Stomach smooth muscle (tissue), 2 donors: Measurements from ENCODE around the gene CDC42EP4.

Experiments used
- H3K27ac ChIP-seq: one replicate; pipeline ENCODE4 v1.7.0; 2013; ENCODE audit warnings: mild to moderate bottlenecking, low read length, inconsistent platforms
- H3K27me3 ChIP-seq, 2 donors: one replicate each; pipeline ENCODE4 v1.7.0; 2013; ENCODE audit warnings: low read length in 2 of 2; ENCODE audit not compliant: insufficient read depth in 2 of 2, control insufficient read depth in 1 of 2
- H3K36me3 ChIP-seq, 2 donors: one replicate each; pipeline ENCODE4 v1.7.0; 2013; ENCODE audit warnings: low read length in 2 of 2; ENCODE audit not compliant: control insufficient read depth in 2 of 2, insufficient read depth in 2 of 2
- H3K4me1 ChIP-seq: one replicate; pipeline ENCODE4 v1.7.0; 2013; ENCODE audit warnings: low read length; ENCODE audit not compliant: control insufficient read depth, insufficient read depth
- H3K4me3 ChIP-seq, 2 donors: one replicate each; pipeline ENCODE4 v1.7.0; 2013; ENCODE audit warnings: low read length in 2 of 2
- H3K9ac ChIP-seq, 2 donors: one replicate each; pipeline ENCODE4 v1.7.0; 2013; ENCODE audit warnings: low read length in 2 of 2, mild to moderate bottlenecking in 1 of 2
- H3K9me3 ChIP-seq, 2 donors: one replicate each; pipeline ENCODE4 v1.7.0; 2013; ENCODE audit warnings: low read length in 2 of 2; ENCODE audit not compliant: control insufficient read depth in 2 of 2
- donor health status: healthy.
- donor health status: Pancreatic carcinoma.

The CDC42EP4 gene

DNA sequence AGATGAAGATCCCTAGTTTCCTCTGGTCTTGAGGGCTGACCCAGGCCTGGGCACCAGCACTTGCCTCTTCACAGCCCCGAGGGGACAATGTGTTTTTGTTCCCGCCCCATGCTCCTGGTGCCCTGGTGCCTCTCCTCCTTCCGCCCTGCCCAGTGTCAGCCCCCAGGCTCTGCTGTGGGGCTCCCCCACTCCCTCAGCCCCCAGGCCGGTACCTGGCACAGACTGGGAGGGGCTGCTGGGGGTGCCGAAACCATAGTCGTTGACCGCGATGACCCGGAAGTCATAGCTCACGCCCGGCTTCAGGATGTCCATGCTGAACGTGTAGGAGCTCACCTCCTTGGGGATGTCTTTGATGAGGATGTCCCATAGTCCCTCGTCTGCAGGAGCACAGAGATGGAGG is 40.5 kb upstream of the CDC42EP4 start:
- Histone ChIP-seq H3K4me1 (peaks cover 52% of the 10 kb centered on the region), H3K36me3 (no peaks in the 10 kb centered on the region), H3K27ac (no peak overlapping the region), H3K4me3 (no peak overlapping the region), H3K27me3 (no peaks in the 10 kb centered on the region), H3K9ac (no peak overlapping the region), H3K9me3 (no peaks in the 10 kb centered on the region)

GRCh38 chr17:73351764-73352163 is 40.0 kb upstream of the CDC42EP4 start:
- Histone ChIP-seq H3K9me3 (no peaks in the 10 kb centered on the region), H3K4me1 (peaks cover 52% of the 10 kb centered on the region), H3K27me3 (no peaks in the 10 kb centered on the region), H3K36me3 (no peaks in the 10 kb centered on the region), H3K4me3 (no peak overlapping the region), H3K27ac (no peak overlapping the region), H3K9ac (no peak overlapping the region)

DNA sequence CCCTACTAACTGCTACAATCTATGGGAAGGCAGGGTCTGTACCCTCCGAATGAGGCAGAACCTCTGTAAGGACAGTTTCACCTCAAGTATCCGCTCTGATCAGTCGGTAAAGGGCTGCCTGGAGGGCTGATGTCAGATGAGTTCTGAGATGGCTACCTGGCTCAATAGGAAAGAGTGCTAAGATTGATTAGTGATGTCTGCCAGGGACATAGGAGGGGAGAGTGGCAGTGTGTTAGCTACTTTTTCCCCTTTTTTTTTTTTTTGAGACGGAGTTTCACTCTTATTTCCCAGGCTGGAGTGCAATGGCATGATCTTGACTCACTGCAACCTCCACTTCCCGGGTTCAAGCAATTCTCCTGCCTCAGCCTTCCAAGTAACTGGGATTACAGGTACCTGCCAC is 39.1 kb upstream of the CDC42EP4 start:
- Histone ChIP-seq H3K9me3 (no peaks in the 10 kb centered on the region), H3K4me1 (peaks cover 48% of the 10 kb centered on the region), H3K36me3 (no peaks in the 10 kb centered on the region), H3K27ac (peak overlapping the region; percentile 95), H3K4me3 (no peak overlapping the region), H3K9ac (no peak overlapping the region), H3K27me3 (no peaks in the 10 kb centered on the region)

DNA sequence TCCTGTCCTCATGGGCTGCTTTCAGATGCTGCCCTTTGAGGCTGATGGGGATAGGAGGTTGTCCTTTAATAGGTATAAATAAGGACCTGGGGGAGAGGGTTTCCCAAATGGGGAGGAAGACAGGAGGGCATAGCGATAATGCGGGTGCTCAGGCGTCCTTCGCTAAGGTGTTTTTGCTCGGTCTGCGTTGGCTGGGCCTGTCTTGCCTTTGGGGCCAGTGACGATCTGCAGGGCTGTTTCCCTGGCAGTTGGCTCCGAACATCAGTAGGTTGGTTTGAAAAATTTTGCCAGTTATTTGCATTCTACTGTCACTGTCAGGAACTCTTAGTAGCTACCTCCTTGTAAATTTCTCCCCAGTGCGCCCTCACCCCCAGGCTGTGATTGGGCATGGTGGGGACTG is 37.8 kb upstream of the CDC42EP4 start:
- H3K4me1 ChIP-seq = peaks cover 42% of the 10 kb centered on the region
- H3K27me3 ChIP-seq = no peaks in the 10 kb centered on the region
- H3K36me3 ChIP-seq = no peaks in the 10 kb centered on the region
- no peaks in the 10 kb centered on the region for H3K9me3 ChIP-seq
- H3K27ac ChIP-seq = peak overlapping the region; percentile 95
- peak overlapping the region; percentile 57 to 71 for H3K9ac ChIP-seq
- H3K4me3 ChIP-seq = peak overlapping the region in 1 of 2 donors; percentile 44

- Histone ChIP-seq H3K9ac (peak overlapping the region; percentile 57 to 71), H3K27ac (peak overlapping the region; percentile 95), H3K9me3 (no peaks in the 10 kb centered on the region), H3K4me1 (peaks cover 44% of the 10 kb centered on the region), H3K27me3 (no peaks in the 10 kb centered on the region), H3K4me3 (peak overlapping the region in 1 of 2 donors; percentile 44), H3K36me3 (no peaks in the 10 kb centered on the region)
Observed at GRCh38 chr17:73349138-73349537, 37.3 kb upstream of the CDC42EP4 start.

DNA sequence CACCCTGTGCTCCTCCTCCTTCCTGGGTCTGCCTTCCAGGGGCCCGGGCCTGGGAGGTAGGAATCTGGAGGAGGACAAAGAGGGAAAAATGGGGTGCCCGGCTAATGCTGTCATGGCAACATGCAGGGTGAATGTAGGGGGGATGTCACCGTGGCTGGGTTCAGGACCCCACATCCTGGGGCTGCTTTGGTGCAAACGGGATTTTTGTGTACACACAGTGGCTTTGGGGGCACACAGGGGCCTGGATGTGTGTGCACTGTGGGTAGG is 37.0 kb upstream of the CDC42EP4 start:
- no peaks in the 10 kb centered on the region for H3K27me3 ChIP-seq
- H3K4me1 ChIP-seq = peaks cover 47% of the 10 kb centered on the region
- H3K27ac ChIP-seq = peak overlapping the region; percentile 95

DNA sequence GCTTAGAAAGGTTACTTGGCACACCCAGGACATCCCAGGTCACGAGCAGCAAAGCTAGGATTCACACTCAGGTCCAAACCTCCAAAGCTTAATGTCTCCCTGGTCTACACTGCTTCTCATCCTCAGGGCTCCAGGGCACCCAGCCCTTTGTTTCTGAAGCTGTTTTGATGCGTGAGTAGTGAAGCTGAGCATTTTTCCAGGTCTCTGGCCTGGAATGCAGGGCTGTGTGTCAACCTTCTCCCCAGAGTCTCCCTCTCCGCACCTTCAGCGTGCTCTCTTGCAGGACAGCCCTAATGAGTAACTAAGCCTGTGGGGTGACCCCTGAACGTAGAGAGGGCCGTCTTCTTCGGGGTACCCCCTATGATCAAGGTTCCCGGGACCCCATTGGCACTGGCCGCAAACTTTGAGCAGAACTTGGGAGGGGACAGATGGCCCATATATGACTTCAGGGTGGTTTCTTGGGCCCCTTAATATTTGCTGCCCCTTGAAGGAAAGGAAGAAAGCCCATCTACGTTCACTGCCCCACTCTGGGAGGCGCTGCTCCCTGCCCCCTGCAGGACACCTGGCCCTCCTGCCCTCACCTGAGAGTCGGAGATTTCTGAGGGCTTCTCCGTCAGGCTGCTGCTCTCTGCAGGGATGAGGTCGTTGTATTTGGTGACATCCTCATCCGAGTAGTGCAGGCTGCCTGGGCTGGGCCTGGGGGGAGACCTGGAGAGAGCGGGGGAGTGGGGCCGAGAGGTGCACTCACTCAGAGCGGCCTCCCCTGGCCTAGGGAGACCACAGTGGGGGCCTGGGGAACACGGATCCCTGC is 36.4 kb upstream of the CDC42EP4 start:
- no peaks in the 10 kb centered on the region for H3K36me3 ChIP-seq
- peak overlapping the region; percentile 57 to 71 for H3K9ac ChIP-seq
- peaks cover 52% of the 10 kb centered on the region for H3K4me1 ChIP-seq
- H3K27me3 ChIP-seq = no peaks in the 10 kb centered on the region
- no peak overlapping the region for H3K4me3 ChIP-seq
- H3K27ac ChIP-seq = peak overlapping the region; percentile 95
- no peaks in the 10 kb centered on the region for H3K9me3 ChIP-seq

More for the DNA sequence above, 37.0 kb upstream of the CDC42EP4 start:
- no peak overlapping the region for H3K4me3 ChIP-seq
- no peaks in the 10 kb centered on the region for H3K9me3 ChIP-seq
- no peaks in the 10 kb centered on the region for H3K36me3 ChIP-seq
- H3K9ac ChIP-seq = peak overlapping the region; percentile 57 to 71

GRCh38 chr17:73347351-73347750 is 35.5 kb upstream of the CDC42EP4 start:
- peak overlapping the region; percentile 95 for H3K27ac ChIP-seq
- no peak overlapping the region for H3K4me3 ChIP-seq
- H3K9me3 ChIP-seq = no peaks in the 10 kb centered on the region
- peak overlapping the region; percentile 43 to 60 for H3K9ac ChIP-seq
- peaks cover 60% of the 10 kb centered on the region for H3K4me1 ChIP-seq
- H3K27me3 ChIP-seq = no peaks in the 10 kb centered on the region
- H3K36me3 ChIP-seq = no peaks in the 10 kb centered on the region

- Histone ChIP-seq H3K9ac (peak overlapping the region in 1 of 2 donors; percentile 5), H3K27ac (peak overlapping the region; percentile 95), H3K36me3 (no peaks in the 10 kb centered on the region), H3K27me3 (no peaks in the 10 kb centered on the region), H3K4me3 (no peak overlapping the region), H3K4me1 (peaks cover 67% of the 10 kb centered on the region), H3K9me3 (no peaks in the 10 kb centered on the region)
Observed at GRCh38 chr17:73346501-73347162, 34.8 kb upstream of the CDC42EP4 start.

- peak overlapping the region; percentile 38 to 68 for H3K4me3 ChIP-seq
- peak overlapping the region; percentile 41 to 55 for H3K9ac ChIP-seq
- H3K27ac ChIP-seq = peak overlapping the region; percentile 96
- no peaks in the 10 kb centered on the region for H3K9me3 ChIP-seq
- no peaks in the 10 kb centered on the region for H3K36me3 ChIP-seq
- no peaks in the 10 kb centered on the region for H3K27me3 ChIP-seq
- H3K4me1 ChIP-seq = peaks cover 67% of the 10 kb centered on the region
Observed at GRCh38 chr17:73343739-73344454, 32.1 kb upstream of the CDC42EP4 start.
